Activated effector memory CD4-positive, alpha-beta T cell treated with Interleukin-2 at 50 U/mL for 16 hours (primary cell): Measurements from ENCODE around the gene S100B.
A peak's percentile ranks its signal among the peaks of the same experiment; 100 is the strongest.
"Not testable (repeated sequence)": the region's sequence is repeated elsewhere in the genome, so short reads cannot be mapped to it uniquely, and the experiment has no call there.

Source experiments
- DNase-seq: peaks from one replicate; pipeline ENCODE4 v3.0.0-alpha.2; 2020

S100B gene

GRCh38 chr21:46604975-46605766 lies at the start of gene S100B:
Gene S100B, minus strand, starts transcription at chr21:46605082. Its CDS starts 2,667 bp downstream, at chr21:46602415.
- no peak for DNase-seq

GRCh38 chr21:46651121-46651520 lies 46.2 kb upstream of the S100B start:
- no peak for DNase-seq

DNA sequence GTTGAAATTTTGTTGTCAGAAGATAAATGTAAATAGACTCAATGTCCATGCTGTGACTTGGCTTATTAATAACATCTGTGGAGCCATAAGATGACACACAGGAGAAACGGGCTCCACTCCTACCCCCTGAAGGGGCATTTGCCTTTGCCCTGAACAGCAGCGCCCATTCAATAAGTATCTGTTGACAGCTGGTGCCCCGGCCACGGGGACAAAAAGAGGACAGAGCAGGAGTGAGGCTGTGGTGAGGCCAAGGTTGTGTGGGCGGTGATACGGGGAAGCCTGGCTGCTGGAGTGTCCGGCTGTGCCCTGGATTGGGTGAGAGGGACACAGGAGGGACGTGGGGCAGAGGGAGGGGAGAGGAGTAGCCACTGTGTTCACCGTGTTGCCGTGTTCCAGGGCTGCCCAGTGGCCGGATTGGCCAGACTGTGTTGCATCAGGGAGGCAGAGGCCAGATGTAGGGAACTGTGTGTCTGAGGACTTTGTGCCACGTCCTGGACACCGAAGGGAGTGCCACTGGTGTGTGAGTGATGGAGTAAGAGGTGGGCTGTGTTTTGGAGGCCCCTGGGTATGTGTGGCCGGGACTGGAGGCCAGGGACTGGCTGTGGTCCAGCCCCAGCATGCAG lies 45.7 kb upstream of the S100B start:
- no peak for DNase-seq

GRCh38 chr21:46649356-46649755 lies 44.5 kb upstream of the S100B start:
- DNase-seq, result no peak

DNA sequence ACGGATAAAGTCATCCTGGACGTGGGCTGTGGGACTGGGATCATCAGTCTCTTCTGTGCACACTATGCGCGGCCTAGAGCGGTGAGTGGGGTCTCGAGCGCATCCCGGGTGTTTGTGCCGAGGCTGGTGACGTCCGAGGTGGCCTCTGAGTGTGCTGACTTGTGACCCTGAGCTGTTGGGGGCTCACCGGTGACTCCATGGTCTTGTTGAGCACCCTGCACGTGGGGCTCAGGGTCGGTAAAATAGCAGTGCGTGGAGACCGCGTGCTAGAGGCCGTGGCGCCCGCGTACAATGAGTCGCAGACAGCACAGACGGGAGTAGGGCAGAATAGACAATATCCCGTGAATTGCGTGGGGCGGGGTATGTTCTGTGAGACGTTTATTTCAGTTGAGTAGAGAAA lies 43.7 kb upstream of the S100B start:
- DNase-seq, result no peak

DNA sequence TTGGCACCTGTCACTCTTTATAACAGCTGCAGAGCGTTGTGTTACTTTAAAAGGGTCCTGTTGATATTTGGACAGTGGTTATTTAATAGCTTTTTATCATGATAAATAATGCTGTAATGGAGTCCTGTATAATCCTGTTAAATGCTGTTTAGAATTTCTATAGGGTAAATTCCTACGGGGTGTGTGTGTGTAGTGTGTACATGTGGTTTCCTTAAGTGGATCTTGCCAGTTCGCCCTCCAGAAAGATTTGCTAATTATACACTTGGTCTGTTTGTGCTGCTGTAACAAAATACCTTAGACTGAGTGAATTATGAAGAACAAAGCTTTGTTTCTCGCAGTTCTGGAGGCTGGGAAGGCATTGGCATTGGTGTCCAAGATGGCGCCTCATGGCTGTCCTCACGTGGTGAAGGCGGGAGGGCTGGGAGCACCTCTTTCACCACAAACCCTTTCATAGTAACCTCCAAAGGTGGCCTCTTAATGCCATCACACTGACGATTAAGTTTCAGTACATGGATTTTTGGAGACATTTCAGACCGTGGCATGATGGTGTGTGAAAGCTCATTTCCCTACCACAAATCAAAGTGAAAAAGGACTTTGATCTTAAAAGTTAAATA lies 41.8 kb upstream of the S100B start:
- DNase-seq, result no peak

GRCh38 chr21:46645840-46646239 lies 41.0 kb upstream of the S100B start:
- no peak for DNase-seq

- DNase-seq, result no peak
These were observed 38.7 kb upstream of the S100B start for GRCh38 chr21:46643379-46644177.

- DNase-seq, result no peak
These were observed 36.8 kb upstream of the S100B start for GRCh38 chr21:46641656-46642055.

- DNase-seq, result no peak
These were observed 34.9 kb upstream of the S100B start for GRCh38 chr21:46639489-46640386.

DNA sequence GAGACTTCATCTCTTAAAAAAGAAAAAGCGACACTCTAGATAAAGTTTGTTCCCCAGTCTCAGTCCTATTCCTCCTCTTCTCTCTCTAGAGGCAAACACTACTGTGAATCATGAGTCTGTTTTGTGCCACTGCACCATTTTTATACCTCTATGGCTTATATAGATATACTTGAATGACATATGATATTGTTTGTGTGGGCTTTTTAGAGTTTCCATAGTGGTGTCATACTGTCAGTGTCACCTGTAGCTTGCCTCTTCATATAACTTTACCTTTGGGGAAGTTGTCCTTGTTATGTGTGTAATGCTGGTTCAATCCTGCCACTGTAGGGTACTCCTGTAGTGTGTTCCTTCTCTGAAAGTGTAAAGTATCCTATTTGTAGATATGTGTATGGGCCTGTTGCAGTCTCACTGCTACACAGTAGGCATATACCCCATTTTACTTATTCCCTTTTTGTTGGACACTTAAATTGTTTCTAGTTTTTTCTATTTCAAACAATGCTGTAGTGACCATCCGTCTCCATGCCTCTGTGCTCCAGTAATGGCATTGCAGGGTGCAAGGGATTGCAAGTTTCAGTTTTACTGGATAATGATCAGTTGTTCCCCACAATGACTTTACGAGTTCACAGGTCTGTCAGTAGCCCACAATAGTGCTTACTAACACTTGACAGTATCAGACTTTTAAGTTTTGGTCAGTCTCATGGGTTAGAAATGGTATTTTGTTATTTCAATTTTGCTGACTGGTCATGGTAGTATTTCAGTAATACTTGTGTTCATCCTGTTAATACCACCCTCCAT lies 33.3 kb upstream of the S100B start:
- no peak for DNase-seq

- no peak for DNase-seq
These were observed 31.8 kb upstream of the S100B start for GRCh38 chr21:46636550-46637285.

DNA sequence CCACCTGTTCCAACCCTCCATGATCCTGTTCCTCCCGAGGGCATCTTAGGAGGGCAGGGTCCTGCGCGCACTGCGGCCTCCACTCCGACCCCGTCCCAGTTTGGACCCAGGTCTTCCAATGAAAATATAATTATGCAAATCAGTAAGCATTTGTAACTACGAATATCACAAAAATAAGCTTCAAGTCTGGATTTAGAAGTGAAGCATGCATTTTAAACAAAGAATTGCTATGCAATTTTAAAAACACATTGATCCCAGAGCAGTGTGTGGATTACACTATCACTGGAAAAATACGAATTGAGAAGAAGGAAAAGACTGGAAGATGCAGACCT lies 31.3 kb upstream of the S100B start:
- DNase-seq, result no peak

DNA sequence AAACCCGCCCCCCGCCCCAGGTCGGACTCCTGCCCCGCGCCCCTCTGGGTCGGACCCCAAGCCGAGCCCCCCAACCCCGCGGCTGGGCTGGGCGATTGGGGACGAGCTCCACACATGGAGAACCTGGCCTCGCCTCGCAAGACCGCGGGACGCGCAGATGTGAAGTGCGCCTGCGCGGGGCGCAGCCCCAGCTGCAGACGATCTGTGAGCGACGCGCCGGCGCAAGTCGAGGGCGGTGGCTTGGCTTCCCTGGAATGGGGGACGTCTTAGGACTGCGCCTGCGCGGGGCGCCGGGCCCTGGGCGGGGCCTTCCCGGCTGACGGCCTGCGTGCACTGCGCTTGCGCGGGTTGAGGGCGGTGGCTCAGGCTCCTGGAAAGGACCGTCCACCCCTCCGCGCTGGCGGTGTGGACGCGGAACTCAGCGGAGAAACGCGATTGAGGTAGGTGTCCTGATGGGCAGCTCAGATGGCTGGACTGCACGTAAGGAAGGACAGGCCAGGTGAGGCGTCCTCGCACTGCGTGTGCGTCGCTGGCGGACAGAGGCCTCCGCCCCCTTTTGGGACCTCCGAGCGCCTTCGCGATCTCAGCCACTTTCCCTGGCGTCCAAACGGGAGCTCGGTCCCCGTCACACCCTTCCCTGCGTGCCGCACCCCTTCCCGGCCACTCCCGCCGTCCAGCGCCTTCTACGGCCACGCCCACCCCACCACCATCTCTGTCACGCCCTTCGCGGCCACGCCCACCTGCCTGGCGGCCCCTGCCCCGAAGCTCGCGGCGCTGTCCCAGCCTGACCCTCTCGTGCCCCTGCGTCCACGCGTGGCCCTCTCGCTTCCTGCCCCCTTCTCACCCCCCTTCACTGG lies 30.7 kb upstream of the S100B start, which contains the start of gene PRMT2:
Gene PRMT2, plus strand, starts transcription at position 351 of the 857 bp plus-strand sequence. CDS start 1,278 bp downstream, outside the sequence.
- peak; percentile 98 for DNase-seq

DNA sequence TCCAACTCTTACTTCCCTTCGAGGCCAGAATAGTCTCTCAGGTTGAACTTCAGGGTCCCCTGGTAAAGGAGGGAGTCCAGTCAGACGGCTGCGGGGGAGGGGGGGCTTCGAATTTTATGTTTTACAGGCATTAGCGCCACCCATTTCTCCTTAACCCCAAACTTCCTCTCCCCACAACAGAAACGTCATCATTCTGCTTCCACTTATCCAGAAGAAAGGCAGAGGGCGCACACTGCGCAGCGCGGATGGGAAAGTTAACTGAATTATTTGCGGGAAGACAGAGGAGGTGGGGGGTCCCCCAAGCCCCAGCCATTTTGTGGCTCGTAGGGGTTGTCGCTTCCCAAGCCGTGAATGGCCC lies 30.1 kb upstream of the S100B start:
- DNase-seq, result no peak

DNA sequence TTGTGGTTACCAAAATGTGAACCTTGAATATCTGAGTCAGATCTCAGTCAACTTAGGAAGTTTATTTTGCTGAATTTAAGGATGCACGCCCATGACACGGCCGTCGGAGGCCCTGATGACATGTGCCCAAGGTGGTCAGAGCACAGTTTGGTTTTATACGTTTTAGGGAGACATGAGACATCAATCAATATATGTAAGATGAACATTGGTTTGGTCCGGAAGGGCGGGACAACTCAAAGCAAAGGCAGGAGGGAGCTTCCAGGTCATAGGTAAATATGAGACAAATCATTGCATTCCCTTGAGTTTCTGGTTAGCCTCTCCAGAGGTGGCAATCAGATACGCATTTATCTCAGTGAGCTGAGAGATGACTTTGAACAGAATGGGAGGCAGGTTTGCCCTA lies 29.5 kb upstream of the S100B start:
- no peak for DNase-seq

DNA sequence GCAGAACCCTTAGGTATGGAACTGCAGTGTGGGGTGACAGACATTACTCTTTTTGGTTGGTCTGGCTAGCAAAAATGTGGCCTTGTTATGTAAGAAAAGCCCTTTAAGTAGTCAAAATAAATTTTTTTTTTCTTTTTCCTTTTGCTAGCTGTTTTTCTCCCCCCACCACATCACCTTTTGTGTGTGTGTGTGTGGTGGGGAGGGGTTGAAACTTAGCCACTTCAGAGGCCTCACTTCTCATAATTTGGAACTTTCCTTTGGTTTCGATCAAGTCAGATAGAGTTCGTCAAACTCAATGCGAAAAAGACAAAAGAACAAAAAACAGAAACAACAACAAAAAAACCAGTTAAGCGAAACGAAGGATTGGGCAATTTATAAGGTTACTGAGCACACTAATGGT lies 28.7 kb upstream of the S100B start:
- DNase-seq, result no peak

GRCh38 chr21:46630915-46631314 lies 26.0 kb upstream of the S100B start:
- not testable (repeated sequence) for DNase-seq

DNA sequence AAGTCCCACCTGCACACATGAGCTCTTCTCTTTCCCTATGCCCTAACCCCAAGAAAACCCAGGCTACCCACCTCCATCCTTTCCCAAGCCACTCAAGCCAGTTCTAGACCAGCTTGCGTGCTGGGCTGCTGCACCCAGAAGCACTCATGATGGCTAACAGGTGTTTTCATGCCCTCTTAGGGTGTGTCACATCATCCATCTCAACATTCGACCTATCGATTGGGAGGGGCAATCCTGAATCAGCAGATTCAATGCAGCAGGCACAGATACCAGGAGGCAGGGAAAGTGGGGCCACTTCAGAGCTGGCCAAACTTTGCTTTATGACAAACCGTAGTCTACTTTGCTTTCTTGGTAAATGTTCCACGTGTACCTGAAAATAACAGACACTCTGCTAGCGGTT lies 24.0 kb upstream of the S100B start:
- DNase-seq, result no peak

- no peak for DNase-seq
These were observed 22.8 kb upstream of the S100B start for GRCh38 chr21:46627726-46628125.
